KOPT-K1 (cell line): ENCODE data around the gene CLIC2.
"Not testable (repeated sequence)": the region's sequence is repeated elsewhere in the genome, so short reads cannot be mapped to it uniquely, and the experiment has no call there.

Source experiments
- H3K27ac ChIP-seq: fragments of 200-600 bp; sonication (generic); 2 replicates; pipeline ENCODE4 v1.5.1; 2016; ENCODE audit warnings: antibody characterized with exemption, mild to moderate bottlenecking, low read depth, low read length; ENCODE audit not compliant: poor library complexity, severe bottlenecking
- H3K36me3 ChIP-seq: fragments of 200-600 bp; sonication (generic); 2 replicates; pipeline ENCODE4 v1.5.1; 2017; ENCODE audit warnings: antibody characterized with exemption, mild to moderate bottlenecking, low read length, moderate library complexity; ENCODE audit not compliant: insufficient read depth
- H3K9me3 ChIP-seq: fragments of 200-600 bp; sonication (generic); 2 replicates; pipeline ENCODE4 v1.5.1; 2017; ENCODE audit warnings: antibody characterized with exemption, low read length, mild to moderate bottlenecking; ENCODE audit not compliant: insufficient read depth, poor library complexity, severe bottlenecking

Gene CLIC2

DNA sequence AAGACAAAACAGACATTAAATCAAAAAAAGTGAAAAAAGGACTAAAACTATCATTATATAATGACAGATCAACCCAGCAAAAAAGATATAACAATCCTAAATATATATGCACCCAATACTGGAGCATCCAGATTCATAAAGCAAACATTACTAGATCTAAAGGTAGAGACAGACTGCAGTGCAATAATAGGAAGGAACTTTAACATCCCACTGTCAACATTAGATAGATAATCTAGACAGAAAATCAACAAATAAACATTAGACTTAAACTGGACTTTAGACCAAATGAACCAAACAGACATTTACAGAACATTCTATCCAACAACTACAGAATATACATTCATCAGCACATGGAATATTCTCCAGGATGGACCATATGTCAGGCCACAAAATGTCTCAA, 40.6 kb downstream of the CLIC2 start:
- no peak overlapping the region for H3K27ac ChIP-seq
- H3K36me3 ChIP-seq, result no peaks in the 10 kb centered on the region
- H3K9me3 ChIP-seq, result no peaks in the 10 kb centered on the region

GRCh38 chrX:155279873-155280272, 54.5 kb downstream of the CLIC2 start:
- Histone ChIP-seq H3K27ac (no peak overlapping the region), H3K36me3 (no peaks in the 10 kb centered on the region), H3K9me3 (no peaks in the 10 kb centered on the region)

DNA sequence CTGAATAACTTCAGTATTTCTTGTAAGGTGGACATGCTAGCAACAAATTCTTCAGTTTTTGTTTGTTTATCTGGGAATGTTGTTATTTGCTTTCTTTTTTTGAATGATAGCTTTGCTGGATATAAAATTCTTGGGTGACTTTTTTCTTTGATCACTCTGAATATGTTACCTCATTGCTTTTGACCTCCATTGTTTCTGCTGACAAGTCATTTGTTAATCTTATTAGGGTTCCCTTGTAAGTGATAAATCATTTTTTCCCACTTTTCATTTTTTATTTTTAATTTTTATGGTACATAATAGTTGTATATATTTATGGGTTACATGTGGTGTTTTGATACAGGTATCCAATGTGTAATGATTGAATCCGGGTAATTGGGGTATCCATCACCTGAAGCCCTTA, 63.4 kb downstream of the CLIC2 start:
- Histone ChIP-seq H3K9me3 (peaks cover 3% of the 10 kb centered on the region), H3K36me3 (no peaks in the 10 kb centered on the region), H3K27ac (no peak overlapping the region)

DNA sequence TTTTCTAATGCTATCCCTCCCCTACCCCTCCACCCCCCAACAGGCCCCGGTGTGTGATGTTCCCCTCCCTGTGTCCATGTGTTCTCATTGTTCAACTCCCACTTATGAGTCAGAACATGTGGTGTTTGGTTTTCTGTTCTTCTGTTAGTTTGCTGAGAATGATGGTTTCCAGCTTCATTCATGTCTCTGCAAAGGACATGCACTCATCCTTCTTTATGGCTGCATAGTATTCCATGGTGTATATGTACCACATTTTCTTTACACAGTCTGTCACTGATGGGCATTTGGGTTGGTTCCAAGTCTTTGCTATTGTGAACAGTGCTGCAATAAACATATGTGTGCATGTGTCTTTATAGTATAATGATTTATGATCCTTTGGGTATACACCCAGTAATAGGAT, 66.4 kb downstream of the CLIC2 start:
- not testable (repeated sequence) for H3K27ac ChIP-seq, H3K36me3 ChIP-seq, H3K9me3 ChIP-seq

GRCh38 chrX:155266439-155266838, 68.0 kb downstream of the CLIC2 start:
- H3K9me3 ChIP-seq, result peaks cover 2% of the 10 kb centered on the region
- H3K27ac ChIP-seq, result no peak overlapping the region
- no peaks in the 10 kb centered on the region for H3K36me3 ChIP-seq

GRCh38 chrX:155263854-155264628, 70.4 kb downstream of the CLIC2 start, which contains the start of gene RAB39B:
RAB39B (minus strand) TSS chrX:155264491; CDS start chrX:155264288, 203 bp downstream.
- Histone ChIP-seq H3K9me3 (no peaks in the 10 kb centered on the region), H3K36me3 (peaks cover 18% of the 10 kb centered on the region; the same call in 1 of the 2 replicates), H3K27ac (peak within 1 kb of the TSS; percentile 68)

GRCh38 chrX:155262970-155263754, 71.3 kb downstream of the CLIC2 start:
- Histone ChIP-seq H3K9me3 (no peaks in the 10 kb centered on the region), H3K36me3 (peaks cover 18% of the 10 kb centered on the region; the same call in 1 of the 2 replicates), H3K27ac (peak overlapping the region; percentile 68)

GRCh38 chrX:155259752-155260151, 74.7 kb downstream of the CLIC2 start:
- Histone ChIP-seq H3K36me3 (peaks cover 18% of the 10 kb centered on the region; the same call in 1 of the 2 replicates), H3K9me3 (no peaks in the 10 kb centered on the region), H3K27ac (no peak overlapping the region)

GRCh38 chrX:155251391-155251790, 83.0 kb downstream of the CLIC2 start:
- Histone ChIP-seq H3K36me3 (no peaks in the 10 kb centered on the region), H3K27ac (no peak overlapping the region), H3K9me3 (no peaks in the 10 kb centered on the region)

GRCh38 chrX:155247497-155247896, 86.9 kb downstream of the CLIC2 start:
- 0 out of 2 replicates have a peak, but pooled peaks cover under 1% of the 10 kb centered on the region for H3K36me3 ChIP-seq
- no peak overlapping the region for H3K27ac ChIP-seq
- no peaks in the 10 kb centered on the region for H3K9me3 ChIP-seq

DNA sequence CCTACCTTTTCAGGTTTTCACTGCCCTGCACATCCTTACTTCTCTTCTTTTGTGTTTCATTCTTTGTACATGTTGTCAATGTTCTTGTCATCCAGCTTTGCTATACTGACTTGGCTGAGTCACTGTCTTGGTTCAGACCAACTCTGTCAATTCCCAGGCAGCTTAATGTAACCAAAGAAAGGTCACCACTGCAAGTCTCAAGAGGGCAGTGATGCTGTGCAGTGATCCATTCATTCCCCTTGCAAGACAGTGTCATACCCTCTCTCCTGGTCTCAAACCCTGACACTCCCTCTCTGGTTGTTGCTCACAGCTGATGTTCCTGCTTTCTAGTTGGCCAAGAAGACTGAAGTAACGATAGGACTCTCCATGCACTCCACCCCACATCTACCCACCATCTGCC, 87.7 kb downstream of the CLIC2 start:
- H3K27ac ChIP-seq, result no peak overlapping the region
- peaks cover 6% of the 10 kb centered on the region; the same call in 1 of the 2 replicates for H3K36me3 ChIP-seq
- no peaks in the 10 kb centered on the region for H3K9me3 ChIP-seq

- no peak overlapping the region for H3K27ac ChIP-seq
- no peaks in the 10 kb centered on the region for H3K9me3 ChIP-seq
- peaks cover 48% of the 10 kb centered on the region for H3K36me3 ChIP-seq
Measured at GRCh38 chrX:155242300-155242699, 92.1 kb downstream of the CLIC2 start.

DNA sequence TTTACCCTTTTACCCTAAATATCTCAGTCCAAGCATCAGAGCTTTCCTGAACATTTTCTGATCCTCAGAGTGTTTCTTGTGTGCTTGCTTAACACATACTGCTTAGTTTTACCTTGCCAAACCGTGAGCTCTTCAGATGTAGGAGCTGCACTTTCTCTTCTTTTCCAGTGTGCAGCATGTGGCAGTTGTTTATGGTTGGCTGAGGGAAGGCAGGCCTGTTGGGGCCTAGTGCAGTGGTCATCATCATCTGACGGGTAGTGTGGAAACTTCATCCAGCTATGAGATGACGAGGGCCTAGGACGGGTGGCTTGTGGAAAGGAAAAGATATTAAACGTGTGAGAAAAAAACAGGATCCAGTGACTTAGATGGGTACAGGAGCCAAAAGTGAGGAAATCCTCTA, 96.7 kb downstream of the CLIC2 start:
- Histone ChIP-seq H3K27ac (no peak overlapping the region), H3K9me3 (no peaks in the 10 kb centered on the region), H3K36me3 (peaks cover 92% of the 10 kb centered on the region)

- no peak overlapping the region for H3K27ac ChIP-seq
- no peaks in the 10 kb centered on the region for H3K9me3 ChIP-seq
- H3K36me3 ChIP-seq, result peaks cover 93% of the 10 kb centered on the region
Measured at GRCh38 chrX:155235891-155236290, 98.5 kb downstream of the CLIC2 start.

- no peak overlapping the region for H3K27ac ChIP-seq
- peaks cover 93% of the 10 kb centered on the region for H3K36me3 ChIP-seq
- H3K9me3 ChIP-seq, result no peaks in the 10 kb centered on the region
Measured at GRCh38 chrX:155231163-155231562, 103.3 kb downstream of the CLIC2 start.
